Liver (tissue), 2 donors: Measurements from ENCODE around the gene SCRN1.

Experiments
- TF ChIP-seq, protein P1 (sequence below): fragments of 150-350 bp; IDR thresholded peaks from 2 replicates; pipeline ENCODE4 v1.5.1; 2017; ENCODE audit warnings: improper control_type of control experiment, low read depth, low read length; ENCODE audit not compliant: missing input control
- TF ChIP-seq, protein P2 (sequence below): IDR thresholded peaks from 2 replicates; pipeline ENCODE4 v1.6.1; 2016; ENCODE audit warnings: antibody characterized with exemption
- TF ChIP-seq, protein P3 (sequence below): IDR thresholded peaks from 2 replicates; pipeline ENCODE4 v1.6.1; 2016; ENCODE audit warnings: antibody characterized with exemption
- donor health status: healthy.

DNA sequence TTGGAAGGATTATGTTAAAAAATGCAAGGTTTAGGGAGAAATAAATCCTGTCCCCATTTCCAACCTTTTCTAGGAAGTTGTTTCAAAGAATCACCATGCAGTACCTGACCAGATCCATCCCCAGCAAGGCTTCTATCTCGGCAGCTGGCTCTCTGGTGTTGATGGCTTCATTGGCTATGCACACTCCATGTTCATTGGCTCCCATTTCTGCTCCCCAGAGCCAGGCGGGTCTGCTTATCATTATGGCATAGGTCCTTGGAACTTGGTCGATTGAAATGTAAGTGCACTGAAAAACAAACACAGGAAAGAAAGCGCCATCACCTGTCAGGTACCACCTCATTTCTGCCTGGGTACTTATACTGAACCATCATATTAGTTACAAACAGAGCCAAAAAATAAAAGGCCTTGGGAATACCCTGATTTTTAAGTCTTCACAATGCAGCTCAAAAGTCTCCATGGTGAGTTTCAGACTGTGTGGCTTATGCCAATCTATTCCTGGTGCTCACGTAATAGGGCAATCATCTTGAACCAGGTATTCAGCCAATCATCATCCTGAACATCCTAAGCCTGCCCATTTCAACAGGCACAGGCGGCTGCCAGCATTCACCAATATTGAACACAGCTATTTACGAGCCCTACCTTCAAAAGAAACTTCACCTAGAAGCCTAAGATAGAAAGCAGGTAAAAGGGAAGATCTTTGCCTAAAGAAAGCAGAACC, 34.4 kb downstream of the SCRN1 start:
- TF ChIP-seq, protein P1, sequence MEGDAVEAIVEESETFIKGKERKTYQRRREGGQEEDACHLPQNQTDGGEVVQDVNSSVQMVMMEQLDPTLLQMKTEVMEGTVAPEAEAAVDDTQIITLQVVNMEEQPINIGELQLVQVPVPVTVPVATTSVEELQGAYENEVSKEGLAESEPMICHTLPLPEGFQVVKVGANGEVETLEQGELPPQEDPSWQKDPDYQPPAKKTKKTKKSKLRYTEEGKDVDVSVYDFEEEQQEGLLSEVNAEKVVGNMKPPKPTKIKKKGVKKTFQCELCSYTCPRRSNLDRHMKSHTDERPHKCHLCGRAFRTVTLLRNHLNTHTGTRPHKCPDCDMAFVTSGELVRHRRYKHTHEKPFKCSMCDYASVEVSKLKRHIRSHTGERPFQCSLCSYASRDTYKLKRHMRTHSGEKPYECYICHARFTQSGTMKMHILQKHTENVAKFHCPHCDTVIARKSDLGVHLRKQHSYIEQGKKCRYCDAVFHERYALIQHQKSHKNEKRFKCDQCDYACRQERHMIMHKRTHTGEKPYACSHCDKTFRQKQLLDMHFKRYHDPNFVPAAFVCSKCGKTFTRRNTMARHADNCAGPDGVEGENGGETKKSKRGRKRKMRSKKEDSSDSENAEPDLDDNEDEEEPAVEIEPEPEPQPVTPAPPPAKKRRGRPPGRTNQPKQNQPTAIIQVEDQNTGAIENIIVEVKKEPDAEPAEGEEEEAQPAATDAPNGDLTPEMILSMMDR: no peak
- TF ChIP-seq, protein P2, sequence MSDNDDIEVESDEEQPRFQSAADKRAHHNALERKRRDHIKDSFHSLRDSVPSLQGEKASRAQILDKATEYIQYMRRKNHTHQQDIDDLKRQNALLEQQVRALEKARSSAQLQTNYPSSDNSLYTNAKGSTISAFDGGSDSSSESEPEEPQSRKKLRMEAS: no peak
- TF ChIP-seq, protein P3, sequence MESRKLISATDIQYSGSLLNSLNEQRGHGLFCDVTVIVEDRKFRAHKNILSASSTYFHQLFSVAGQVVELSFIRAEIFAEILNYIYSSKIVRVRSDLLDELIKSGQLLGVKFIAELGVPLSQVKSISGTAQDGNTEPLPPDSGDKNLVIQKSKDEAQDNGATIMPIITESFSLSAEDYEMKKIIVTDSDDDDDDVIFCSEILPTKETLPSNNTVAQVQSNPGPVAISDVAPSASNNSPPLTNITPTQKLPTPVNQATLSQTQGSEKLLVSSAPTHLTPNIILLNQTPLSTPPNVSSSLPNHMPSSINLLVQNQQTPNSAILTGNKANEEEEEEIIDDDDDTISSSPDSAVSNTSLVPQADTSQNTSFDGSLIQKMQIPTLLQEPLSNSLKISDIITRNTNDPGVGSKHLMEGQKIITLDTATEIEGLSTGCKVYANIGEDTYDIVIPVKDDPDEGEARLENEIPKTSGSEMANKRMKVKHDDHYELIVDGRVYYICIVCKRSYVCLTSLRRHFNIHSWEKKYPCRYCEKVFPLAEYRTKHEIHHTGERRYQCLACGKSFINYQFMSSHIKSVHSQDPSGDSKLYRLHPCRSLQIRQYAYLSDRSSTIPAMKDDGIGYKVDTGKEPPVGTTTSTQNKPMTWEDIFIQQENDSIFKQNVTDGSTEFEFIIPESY: no peak
